Right ventricle myocardium superior (tissue), 1 donor: ENCODE measurements around the gene PLXND1. TPM values are rescaled to one million over a fixed set of nuclear protein-coding genes. Genes with fewer than 3 reads are reported as not detected.
"Not testable (repeated sequence)": the region's sequence is repeated elsewhere in the genome, so short reads cannot be mapped to it uniquely, and the experiment has no call there.

Experiments
- ATAC-seq: fragments of 200-7000 bp; cut with Tn5 transposase; one replicate; pipeline ENCODE4 v1.9.1; 2020; ENCODE audit warnings: mild to moderate bottlenecking; ENCODE audit not compliant: poor library complexity
- DNase-seq: peaks from one replicate; pipeline ENCODE4 v3.0.0-alpha.2; 2020
- intact Hi-C: fragments of 100-400 bp; cut with DNase I; formaldehyde crosslinking; loops from one replicate; pipeline ENCODE4 v1.11.2; 2022
- total RNA-seq: library from RNA; stranded (reverse); fragmentation: NEBNext Ultra II Directional; extraction: Animal tissue kit (Norgen Biotek cat#: 25700); gene quantifications from one replicate; pipeline ENCODE4 v1.2.1, GENCODE V29; 2021
- donor health status: DM: no; HTN: yes; CAD: no; lungs with severe emphysema.

The PLXND1 gene
- total RNA-seq, 1 donor from 2014 or later = 53.1 TPM

GRCh38 chr3:129616713-129617112, 10.2 kb upstream of the PLXND1 start:
- ATAC-seq (peak; percentile 47), DNase-seq (no peak)
- intact Hi-C loops = no loop called here

- ATAC-seq (no peak), DNase-seq (no peak)
- intact Hi-C loops = no loop called here
These were observed 9.8 kb upstream of the PLXND1 start for GRCh38 chr3:129616291-129616690.

GRCh38 chr3:129615751-129616281, 9.3 kb upstream of the PLXND1 start:
- DNase-seq = peak; percentile 58

GRCh38 chr3:129614927-129615363, 8.5 kb upstream of the PLXND1 start:
- peak; percentile 80 for DNase-seq
- peak; percentile 49 for ATAC-seq
- intact Hi-C loops = no loop called here

More at GRCh38 chr3:129615751-129616281, 9.3 kb upstream of the PLXND1 start:
- peak; percentile 37 for ATAC-seq
- intact Hi-C loops = no loop called here

GRCh38 chr3:129614435-129614834, 8.0 kb upstream of the PLXND1 start:
- no peak for ATAC-seq
- intact Hi-C loops = no loop called here
- DNase-seq = peak; percentile 39

- ATAC-seq = no peak
- DNase-seq = no peak
- intact Hi-C loops = no loop called here
These were observed 6.9 kb upstream of the PLXND1 start for GRCh38 chr3:129613367-129613740.

GRCh38 chr3:129612534-129613366, 6.3 kb upstream of the PLXND1 start:
- intact Hi-C loops = no loop called here
- ATAC-seq (no peak), DNase-seq (peak; percentile 48)

GRCh38 chr3:129611812-129612533, 5.5 kb upstream of the PLXND1 start:
- DNase-seq (peak; percentile 66), ATAC-seq (peak; percentile 20)
- intact Hi-C loops = no loop called here

GRCh38 chr3:129611446-129611800, 4.9 kb upstream of the PLXND1 start:
- DNase-seq = no peak
- no peak for ATAC-seq
- intact Hi-C loops = no loop called here

- DNase-seq = peak; percentile 30
- intact Hi-C loops, ATAC-seq: not testable (repeated sequence)
These were observed 4.4 kb upstream of the PLXND1 start for GRCh38 chr3:129610794-129611445.

GRCh38 chr3:129610276-129610675, 3.8 kb upstream of the PLXND1 start:
- no peak for ATAC-seq
- peak; percentile 32 for DNase-seq
- intact Hi-C loops = no loop called here

GRCh38 chr3:129609591-129610182, 3.2 kb upstream of the PLXND1 start:
- no peak for ATAC-seq
- intact Hi-C loops = no loop called here
- no peak for DNase-seq

GRCh38 chr3:129608936-129609590, 2.6 kb upstream of the PLXND1 start:
- DNase-seq = no peak
- intact Hi-C loops = no loop called here
- no peak for ATAC-seq

- intact Hi-C loops = no loop called here
- no peak for ATAC-seq
- DNase-seq = peak; percentile 50
These were observed 1.8 kb upstream of the PLXND1 start for GRCh38 chr3:129608087-129608935.

GRCh38 chr3:129607391-129608068, 1.1 kb upstream of the PLXND1 start:
- ATAC-seq = no peak
- DNase-seq = peak; percentile 56
- intact Hi-C loops = no loop called here

- peak; percentile 67 for DNase-seq
- intact Hi-C loops = no loop called here
These were observed 397 bp downstream of the PLXND1 start for GRCh38 chr3:129605922-129606635.

More at GRCh38 chr3:129605922-129606635, 397 bp downstream of the PLXND1 start:
- peak; percentile 2 for ATAC-seq
